Testis (tissue), 2 donors: ENCODE data around the gene ELK4.

ENCODE experiments used
- POLR2A ChIP-seq: fragments of 450-650 bp; IDR thresholded peaks from one replicate; pipeline ENCODE4 v1.6.1; 2017; ENCODE audit warnings: antibody characterized with exemption, mild to moderate bottlenecking, moderate library complexity
- TF ChIP-seq, protein P1 (sequence below), 3 experiments: fragments of 450-650 bp in 2 of 3; fragments of 200-600 bp in 1 of 3; sonication (generic) in 1 of 3; IDR thresholded peaks; one replicate each; pipeline ENCODE4 v1.5.1; 2016 to 2019; ENCODE audit warnings: antibody characterized with exemption in 3 of 3, mild to moderate bottlenecking in 2 of 3, moderate library complexity in 1 of 3

GRCh38 chr1:205613854-205614412, 17.9 kb downstream of the ELK4 start:
- TF ChIP-seq, protein P1, sequence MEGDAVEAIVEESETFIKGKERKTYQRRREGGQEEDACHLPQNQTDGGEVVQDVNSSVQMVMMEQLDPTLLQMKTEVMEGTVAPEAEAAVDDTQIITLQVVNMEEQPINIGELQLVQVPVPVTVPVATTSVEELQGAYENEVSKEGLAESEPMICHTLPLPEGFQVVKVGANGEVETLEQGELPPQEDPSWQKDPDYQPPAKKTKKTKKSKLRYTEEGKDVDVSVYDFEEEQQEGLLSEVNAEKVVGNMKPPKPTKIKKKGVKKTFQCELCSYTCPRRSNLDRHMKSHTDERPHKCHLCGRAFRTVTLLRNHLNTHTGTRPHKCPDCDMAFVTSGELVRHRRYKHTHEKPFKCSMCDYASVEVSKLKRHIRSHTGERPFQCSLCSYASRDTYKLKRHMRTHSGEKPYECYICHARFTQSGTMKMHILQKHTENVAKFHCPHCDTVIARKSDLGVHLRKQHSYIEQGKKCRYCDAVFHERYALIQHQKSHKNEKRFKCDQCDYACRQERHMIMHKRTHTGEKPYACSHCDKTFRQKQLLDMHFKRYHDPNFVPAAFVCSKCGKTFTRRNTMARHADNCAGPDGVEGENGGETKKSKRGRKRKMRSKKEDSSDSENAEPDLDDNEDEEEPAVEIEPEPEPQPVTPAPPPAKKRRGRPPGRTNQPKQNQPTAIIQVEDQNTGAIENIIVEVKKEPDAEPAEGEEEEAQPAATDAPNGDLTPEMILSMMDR (IDR thresholded peaks at IDR 0.05) = no peak
- no peak for TF ChIP-seq POLR2A
